Tibial nerve (tissue), 4 donors: ENCODE results near the gene RHNO1. TPM values are rescaled to one million over a fixed set of nuclear protein-coding genes. Genes with fewer than 3 reads are reported as not detected.
A peak's percentile ranks its signal among the peaks of the same experiment; 100 is the strongest.

Experiments
- DNase-seq, 2 donors: peaks; one replicate each; pipeline ENCODE4 v3.0.0-alpha.2; 2019; ENCODE audit warnings: low spot score in 2 of 2
- H3K27ac ChIP-seq, 4 donors: fragments of 200-600 bp; sonication (generic) in 3 of 4; one replicate each; pipeline ENCODE4 v1.5.1; 2017 to 2019; ENCODE audit warnings: mild to moderate bottlenecking in 1 of 4
- H3K27me3 ChIP-seq, 2 donors: fragments of 200-600 bp; sonication (generic) in 1 of 2; one replicate each; pipeline versions ENCODE4 v1.5.1 to v1.6.0; 2017 to 2019
- H3K36me3 ChIP-seq, 3 donors: fragments of 200-600 bp; sonication (generic); one replicate each; pipeline ENCODE4 v1.5.1; 2018 to 2019
- H3K4me1 ChIP-seq, 4 donors: fragments of 200-600 bp; sonication (generic) in 3 of 4; one replicate each; pipeline ENCODE4 v1.5.1; 2017 to 2019
- H3K4me3 ChIP-seq, 4 donors: fragments of 200-600 bp; sonication (generic) in 3 of 4; one replicate each; pipeline ENCODE4 v1.5.1; 2017 to 2019; ENCODE audit warnings: mild to moderate bottlenecking in 1 of 4, moderate library complexity in 1 of 4
- H3K9me3 ChIP-seq, 4 donors: fragments of 200-600 bp; sonication (generic) in 3 of 4; one replicate each; pipeline ENCODE4 v1.5.1; 2017 to 2019
- EP300 ChIP-seq, 2 donors: sonication (generic); formaldehyde crosslinking; IDR thresholded peaks; one replicate each; pipeline ENCODE4 v1.6.1; 2017; ENCODE audit warnings: antibody characterized with exemption in 2 of 2, mild to moderate bottlenecking in 1 of 2
- POLR2A ChIP-seq, 2 donors: fragments of 450-650 bp; IDR thresholded peaks; one replicate each; pipeline ENCODE4 v1.6.1; 2017; ENCODE audit warnings: antibody characterized with exemption in 2 of 2, mild to moderate bottlenecking in 2 of 2, moderate library complexity in 2 of 2
- WGBS, 2 donors: methylation state at CpG; one replicate each; pipeline ENCODE4 v1.1.5; 2018; 5-methylcytosine and 5-hydroxymethylcytosine counted together
- total RNA-seq, 4 donors: library from RNA; depleted of rRNA; stranded (reverse); fragments of >200 nt; gene quantifications; one replicate each; pipeline ENCODE4 v1.1.0, GENCODE V29; 2016
- TF ChIP-seq, protein P1 (sequence below), 5 experiments: fragments of 200-600 bp in 3 of 5; fragments of 450-650 bp in 2 of 5; sonication (generic) in 3 of 5; IDR thresholded peaks; one replicate each; pipeline ENCODE4 v1.5.1; 2016 to 2019; ENCODE audit warnings: antibody characterized with exemption in 5 of 5, mild to moderate bottlenecking in 3 of 5, moderate library complexity in 2 of 5

The RHNO1 gene, protein sequence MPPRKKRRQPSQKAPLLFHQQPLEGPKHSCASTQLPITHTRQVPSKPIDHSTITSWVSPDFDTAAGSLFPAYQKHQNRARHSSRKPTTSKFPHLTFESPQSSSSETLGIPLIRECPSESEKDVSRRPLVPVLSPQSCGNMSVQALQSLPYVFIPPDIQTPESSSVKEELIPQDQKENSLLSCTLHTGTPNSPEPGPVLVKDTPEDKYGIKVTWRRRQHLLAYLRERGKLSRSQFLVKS
- total RNA-seq = 10 to 100 TPM in 1 of 4 donors, 1 to 10 TPM in 3; 5.4 to 13.8 (median 7.4) TPM

DNA sequence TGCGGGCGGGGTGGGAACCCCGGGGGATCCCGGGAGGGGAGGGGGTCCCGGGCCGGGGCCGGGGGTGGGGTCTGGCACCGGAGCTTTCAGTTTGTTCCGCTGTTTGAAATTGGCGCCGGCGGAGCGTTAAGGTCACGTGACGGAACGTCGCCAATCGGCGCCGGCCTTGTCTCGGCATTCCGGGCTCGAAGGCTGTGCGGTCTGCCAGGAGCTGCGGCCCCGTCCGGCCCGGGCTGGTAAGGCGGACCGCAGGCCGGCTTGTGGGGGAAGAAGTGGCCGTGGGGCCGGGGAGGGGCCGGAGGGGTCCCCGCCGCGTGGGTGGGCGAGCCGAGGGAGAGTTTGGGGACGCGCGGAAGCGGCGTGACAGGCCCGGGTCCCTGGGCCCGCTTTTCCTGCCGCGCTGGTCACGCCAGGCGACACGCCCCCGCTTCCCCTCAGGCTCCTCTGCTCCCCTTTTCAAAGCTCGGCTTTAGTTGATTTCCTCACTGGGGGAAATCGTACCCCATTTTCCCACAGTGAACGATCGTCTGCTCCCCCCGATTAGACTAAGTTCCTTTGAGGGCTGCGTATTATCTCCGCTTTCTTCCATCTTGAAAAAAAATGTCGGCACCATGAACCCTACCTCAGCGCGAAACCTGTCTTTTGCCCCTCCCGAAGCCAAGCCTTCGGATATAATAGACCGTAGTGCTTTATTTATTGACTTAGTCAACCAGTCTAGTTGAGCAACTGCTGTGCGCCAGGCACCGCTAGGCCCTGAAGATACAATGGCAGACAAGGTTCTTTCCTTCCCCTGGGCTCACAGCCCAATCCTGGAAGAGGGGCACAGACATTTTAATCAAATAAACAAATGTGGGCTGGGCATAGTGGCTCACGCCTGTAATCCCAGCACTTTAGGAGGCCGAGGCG is at the start of gene RHNO1, which contains the start of gene FOXM1:
RHNO1 (plus strand) TSS at position 177 of the 906 bp plus-strand sequence. CDS start 8,144 bp downstream, outside the sequence.
FOXM1 (minus strand) TSS at position 128 of the 906 bp plus-strand sequence. CDS start 2,696 bp downstream, outside the sequence.
- Histone ChIP-seq H3K27me3 (no peaks in the 10 kb centered on the region), H3K4me3 (peak within 1 kb of the TSS; percentile 51 to 90 (median 88)), H3K4me1 (peaks cover 0 to 25% (median 12%) of the 10 kb centered on the region in 4 donors), H3K9me3 (no peaks in the 10 kb centered on the region), H3K27ac (peak within 1 kb of the TSS; percentile 83 to 98 (median 96)), H3K36me3 (peaks cover 0 to 5% (median 0%) of the 10 kb centered on the region in 3 donors)
- TF ChIP-seq, protein P1, sequence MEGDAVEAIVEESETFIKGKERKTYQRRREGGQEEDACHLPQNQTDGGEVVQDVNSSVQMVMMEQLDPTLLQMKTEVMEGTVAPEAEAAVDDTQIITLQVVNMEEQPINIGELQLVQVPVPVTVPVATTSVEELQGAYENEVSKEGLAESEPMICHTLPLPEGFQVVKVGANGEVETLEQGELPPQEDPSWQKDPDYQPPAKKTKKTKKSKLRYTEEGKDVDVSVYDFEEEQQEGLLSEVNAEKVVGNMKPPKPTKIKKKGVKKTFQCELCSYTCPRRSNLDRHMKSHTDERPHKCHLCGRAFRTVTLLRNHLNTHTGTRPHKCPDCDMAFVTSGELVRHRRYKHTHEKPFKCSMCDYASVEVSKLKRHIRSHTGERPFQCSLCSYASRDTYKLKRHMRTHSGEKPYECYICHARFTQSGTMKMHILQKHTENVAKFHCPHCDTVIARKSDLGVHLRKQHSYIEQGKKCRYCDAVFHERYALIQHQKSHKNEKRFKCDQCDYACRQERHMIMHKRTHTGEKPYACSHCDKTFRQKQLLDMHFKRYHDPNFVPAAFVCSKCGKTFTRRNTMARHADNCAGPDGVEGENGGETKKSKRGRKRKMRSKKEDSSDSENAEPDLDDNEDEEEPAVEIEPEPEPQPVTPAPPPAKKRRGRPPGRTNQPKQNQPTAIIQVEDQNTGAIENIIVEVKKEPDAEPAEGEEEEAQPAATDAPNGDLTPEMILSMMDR (IDR thresholded peaks at IDR 0.05) = peak in 2 of 5 experiments; percentile 24 to 27
- peak; percentile 47 to 77 for TF ChIP-seq POLR2A (IDR thresholded peaks at IDR 0.05)
- peak in 1 of 2 donors; percentile 91 for TF ChIP-seq EP300 (IDR thresholded peaks at IDR 0.05)
- peak; percentile 84 to 92 for DNase-seq
- 0 to 1% methylated on average over 36 to 44 of the region's 70 CpGs for WGBS, 2 donors

DNA sequence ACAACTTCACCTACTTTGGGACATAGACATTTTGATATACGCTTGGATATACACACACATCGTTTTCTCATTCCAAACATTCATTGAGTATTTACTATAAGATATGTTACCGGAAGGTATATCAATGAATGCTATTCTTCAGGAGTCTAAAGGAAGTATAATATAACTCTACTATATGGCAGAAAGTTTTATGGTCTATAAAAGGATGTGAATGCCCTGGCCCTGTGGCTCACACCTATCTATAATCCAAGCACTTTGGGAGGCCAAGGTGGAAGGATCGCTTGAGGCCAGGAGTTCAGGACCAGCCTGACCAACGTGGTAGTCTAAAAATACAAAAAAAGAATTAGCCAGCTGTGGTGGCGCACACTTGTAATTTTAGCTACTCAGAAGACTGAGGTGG is 47.7 kb upstream of the RHNO1 start:
- no peak overlapping the region for H3K4me3 ChIP-seq
- peaks cover 2 to 80% (median 7%) of the 10 kb centered on the region in 3 donors for H3K36me3 ChIP-seq
- WGBS, 2 donors = 90% methylated on average over 6 of the region's 6 CpGs
- TF ChIP-seq EP300 (IDR thresholded peaks at IDR 0.05) (no peak), POLR2A (IDR thresholded peaks at IDR 0.05) (no peak)
- TF ChIP-seq, protein P1 (IDR thresholded peaks at IDR 0.05) = no peak
- DNase-seq = no peak
- no peaks in the 10 kb centered on the region for H3K27me3 ChIP-seq
- peaks cover 0 to 32% (median 6%) of the 10 kb centered on the region in 4 donors for H3K4me1 ChIP-seq
- no peaks in the 10 kb centered on the region for H3K9me3 ChIP-seq
- no peak overlapping the region for H3K27ac ChIP-seq

DNA sequence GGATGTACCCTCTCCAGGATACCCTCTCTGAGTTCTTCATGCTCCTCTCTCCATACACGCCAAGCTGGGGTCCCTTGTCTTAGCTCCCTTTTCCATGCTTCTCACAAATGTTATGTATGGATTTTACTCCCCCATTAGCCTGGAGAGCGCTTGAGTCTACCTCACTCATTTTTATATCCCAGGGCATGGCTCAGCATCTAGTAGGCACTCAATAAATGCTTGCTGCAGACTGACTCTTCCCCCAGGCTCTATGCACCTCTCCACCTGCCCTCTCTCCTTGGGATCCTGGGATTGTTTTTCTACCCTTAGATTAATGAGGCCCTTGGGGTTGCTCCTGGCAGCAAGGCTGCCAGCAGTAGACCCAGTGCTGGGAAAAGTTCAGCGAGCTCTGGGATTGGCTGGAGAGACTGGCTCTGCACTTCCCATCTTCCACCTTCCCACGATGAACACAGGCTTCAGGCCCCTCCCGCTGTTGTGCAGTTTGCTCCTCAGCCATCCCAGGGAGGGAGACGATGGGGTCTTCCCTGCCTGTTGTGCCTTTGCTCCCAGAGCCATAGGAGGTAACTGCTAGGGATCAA is 44.4 kb upstream of the RHNO1 start:
- H3K9me3 ChIP-seq = no peaks in the 10 kb centered on the region
- peak overlapping the region; percentile 37 to 87 (median 80) for H3K27ac ChIP-seq
- peaks cover 0 to 38% (median 11%) of the 10 kb centered on the region in 4 donors for H3K4me1 ChIP-seq
- H3K4me3 ChIP-seq = peak overlapping the region in 1 of 4 donors; percentile 49
- TF ChIP-seq, protein P1 (IDR thresholded peaks at IDR 0.05) = no peak
- TF ChIP-seq POLR2A (IDR thresholded peaks at IDR 0.05) (no peak), EP300 (IDR thresholded peaks at IDR 0.05) (no peak)
- H3K36me3 ChIP-seq = peaks cover 2 to 47% (median 3%) of the 10 kb centered on the region in 3 donors
- no peak for DNase-seq
- no peaks in the 10 kb centered on the region for H3K27me3 ChIP-seq
- WGBS, 2 donors = 45 to 54% methylated on average over 6 of the region's 6 CpGs

DNA sequence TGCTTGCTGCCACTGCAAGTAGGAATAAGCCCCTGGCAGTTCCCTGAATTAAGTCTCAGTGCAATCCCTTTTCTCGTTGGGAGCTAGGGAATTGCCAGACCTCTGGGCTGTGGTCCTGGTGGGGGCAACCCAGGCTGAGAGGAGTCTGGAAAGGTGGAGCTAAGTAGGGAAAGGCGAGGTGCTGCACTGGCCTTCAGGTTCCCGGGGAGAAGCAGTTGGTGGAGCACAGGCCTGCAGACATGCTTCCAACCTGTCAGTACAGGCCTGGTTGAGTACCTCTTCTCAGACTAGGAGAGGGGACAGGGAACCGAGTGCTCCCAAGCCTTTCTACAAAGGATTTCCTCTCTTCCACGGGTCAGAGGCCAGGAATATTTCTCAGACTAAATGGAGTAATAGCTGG is 43.7 kb upstream of the RHNO1 start:
- Histone ChIP-seq H3K4me1 (peaks cover 0 to 38% (median 11%) of the 10 kb centered on the region in 4 donors), H3K36me3 (peaks cover 0 to 40% (median 0%) of the 10 kb centered on the region in 3 donors), H3K27ac (peak overlapping the region; percentile 37 to 87 (median 80)), H3K9me3 (no peaks in the 10 kb centered on the region), H3K4me3 (peak overlapping the region in 1 of 4 donors; percentile 49), H3K27me3 (no peaks in the 10 kb centered on the region)
- DNase-seq = no peak
- WGBS, 2 donors = 35 to 36% methylated on average over 5 of the region's 5 CpGs
- no peak for TF ChIP-seq POLR2A (IDR thresholded peaks at IDR 0.05)
- TF ChIP-seq EP300 (IDR thresholded peaks at IDR 0.05) = no peak
- TF ChIP-seq, protein P1 (IDR thresholded peaks at IDR 0.05) = no peak
